Neuronal stem cell (in vitro differentiated cells): Measurements from ENCODE around the gene CHRM2.

Experiments
- DNase-seq: peaks from one replicate; pipeline ENCODE4 v3.0.0-alpha.2; 2013; ENCODE audit warnings: low spot score
- H2AFZ ChIP-seq: one replicate; pipeline ENCODE4 v1.6.1; 2013; ENCODE audit warnings: mild to moderate bottlenecking, low read length, inconsistent platforms
- H2AK5ac ChIP-seq: 2 replicates; pipeline ENCODE4 v1.6.1; 2013; ENCODE audit warnings: low read depth, mild to moderate bottlenecking, inconsistent platforms, low read length, moderate library complexity, mixed read lengths
- H2BK120ac ChIP-seq: 2 replicates; pipeline ENCODE4 v1.6.1; 2013; ENCODE audit warnings: low read depth, mild to moderate bottlenecking, inconsistent platforms, low read length, moderate library complexity, mixed read lengths
- H2BK12ac ChIP-seq: one replicate; pipeline ENCODE4 v1.6.1; 2013; ENCODE audit warnings: low read length, inconsistent platforms
- H2BK15ac ChIP-seq: 2 replicates; pipeline ENCODE4 v1.6.1; 2013; ENCODE audit warnings: mild to moderate bottlenecking, low read length, inconsistent platforms, mixed read lengths
- H2BK5ac ChIP-seq: one replicate; pipeline ENCODE4 v1.6.1; 2013; ENCODE audit warnings: inconsistent platforms, mild to moderate bottlenecking, low read length, moderate library complexity
- H3K14ac ChIP-seq: one replicate; pipeline ENCODE4 v1.6.1; 2013; ENCODE audit warnings: low read length, inconsistent platforms
- H3K18ac ChIP-seq: 2 replicates; pipeline ENCODE4 v1.6.1; 2013; ENCODE audit warnings: low read length, inconsistent platforms
- H3K23ac ChIP-seq: 2 replicates; pipeline ENCODE4 v1.6.1; 2013; ENCODE audit warnings: low read depth, mild to moderate bottlenecking, mixed read lengths, low read length, inconsistent platforms; ENCODE audit not compliant: poor library complexity
- H3K27ac ChIP-seq: replicated peaks from 3 replicates; pipeline ENCODE4 v1.5.1; 2013; ENCODE audit warnings: low read length, inconsistent platforms
- H3K27me3 ChIP-seq, 3 experiments: 2 replicates each; pipeline ENCODE4 v1.6.1; 2013; ENCODE audit warnings: low read length in 3 of 3, mild to moderate bottlenecking in 2 of 3, inconsistent platforms in 1 of 3, low read depth in 1 of 3, mixed read lengths in 1 of 3, moderate library complexity in 1 of 3; ENCODE audit not compliant: control insufficient read depth in 3 of 3, insufficient read depth in 3 of 3
- H3K36me3 ChIP-seq, 2 donors: replicated peaks in 1 of 2; 2 replicates each; pipeline ENCODE4 v1.6.1; 2013; ENCODE audit warnings: low read length in 2 of 2; ENCODE audit not compliant: control insufficient read depth in 2 of 2, insufficient read depth in 2 of 2
- H3K4ac ChIP-seq: 2 replicates; pipeline ENCODE4 v1.6.1; 2013; ENCODE audit warnings: inconsistent platforms, mild to moderate bottlenecking, low read length, moderate library complexity
- H3K4me1 ChIP-seq, 2 donors: 1 replicate in 1 of 2; 2 replicates in 1 of 2; pipeline ENCODE4 v1.6.1; 2013; ENCODE audit warnings: low read length in 2 of 2, low read depth in 1 of 2; ENCODE audit not compliant: control insufficient read depth in 2 of 2, insufficient read depth in 1 of 2
- H3K4me2 ChIP-seq: one replicate; pipeline ENCODE4 v1.6.1; 2013; ENCODE audit warnings: mild to moderate bottlenecking, low read length, inconsistent platforms; ENCODE audit not compliant: insufficient read depth, poor library complexity, severe bottlenecking
- H3K4me3 ChIP-seq, 2 donors: 2 replicates each; pipeline ENCODE4 v1.5.1; 2013; ENCODE audit warnings: low read length in 2 of 2, mild to moderate bottlenecking in 2 of 2, inconsistent platforms in 1 of 2, moderate library complexity in 1 of 2
- H3K79me1 ChIP-seq: one replicate; pipeline ENCODE4 v1.6.1; 2013; ENCODE audit warnings: low read depth, mild to moderate bottlenecking, inconsistent platforms, low read length, moderate library complexity
- H3K9ac ChIP-seq: one replicate; pipeline ENCODE4 v1.6.1; 2013; ENCODE audit warnings: mild to moderate bottlenecking, low read depth, low read length, inconsistent platforms; ENCODE audit not compliant: poor library complexity
- H3K9me3 ChIP-seq, 2 donors: replicated peaks in 1 of 2; 2 replicates each; pipeline versions ENCODE3 to v1.6.1; 2013; ENCODE audit warnings: low read length in 2 of 2, mild to moderate bottlenecking in 2 of 2, inconsistent platforms in 1 of 2, low read depth in 1 of 2, mixed read lengths in 1 of 2, moderate library complexity in 1 of 2; ENCODE audit not compliant: control insufficient read depth in 2 of 2, insufficient read depth in 1 of 2
- H4K8ac ChIP-seq: one replicate; pipeline ENCODE4 v1.6.1; 2013; ENCODE audit warnings: low read depth, mild to moderate bottlenecking, inconsistent platforms, low read length, moderate library complexity
- H4K91ac ChIP-seq: one replicate; pipeline ENCODE4 v1.6.1; 2013; ENCODE audit warnings: low read length, low read depth, mild to moderate bottlenecking, inconsistent platforms; ENCODE audit not compliant: poor library complexity
- WGBS, 2 donors: extraction: QIAGEN DNeasy Blood & Tissue Kit; methylation state at CpG; one replicate each; pipeline ENCODE4 v1.1.7; 2013; ENCODE audit warnings: missing lambda C conversion rate in 2 of 2, mixed read lengths in 1 of 2; ENCODE audit not compliant: insufficient read length in 2 of 2, insufficient replicate concordance in 1 of 2; ENCODE audit errors: extremely low coverage in 2 of 2; 5-methylcytosine and 5-hydroxymethylcytosine counted together

CHRM2 gene

GRCh38 chr7:136940122-136940521, 71.7 kb downstream of the CHRM2 start:
- H3K36me3 ChIP-seq = no peaks in the 10 kb centered on the region
- no CpG with 5 or more reads among the region's 4 CpGs for WGBS, 2 donors
- H3K9ac ChIP-seq = no peak overlapping the region
- H3K27me3 ChIP-seq = no peaks in the 10 kb centered on the region
- H3K18ac ChIP-seq = no peak overlapping the region
- H3K4me3 ChIP-seq = no peak overlapping the region
- no peak overlapping the region for H3K14ac ChIP-seq
- H2BK15ac ChIP-seq = no peak overlapping the region
- no peak overlapping the region for H4K91ac ChIP-seq
- H3K79me1 ChIP-seq = no peaks in the 10 kb centered on the region
- H2BK5ac ChIP-seq = no peak overlapping the region
- no peak overlapping the region for H2BK12ac ChIP-seq
- H2AK5ac ChIP-seq = no peak overlapping the region
- no peak overlapping the region for H3K4ac ChIP-seq
- DNase-seq = no peak
- no peaks in the 10 kb centered on the region for H3K9me3 ChIP-seq
- H3K4me1 ChIP-seq = peaks cover 5 to 6% of the 10 kb centered on the region in 2 donors
- no peak overlapping the region for H4K8ac ChIP-seq
- no peak overlapping the region for H3K4me2 ChIP-seq
- no peak overlapping the region for H3K23ac ChIP-seq
- H2BK120ac ChIP-seq = no peak overlapping the region
- no peak overlapping the region for H3K27ac ChIP-seq
- no peak overlapping the region for H2AFZ ChIP-seq

- Histone ChIP-seq H3K27me3 (no peaks in the 10 kb centered on the region), H3K79me1 (no peaks in the 10 kb centered on the region)
- WGBS, 2 donors = no CpG with 5 or more reads among the region's 1 CpG
Observed at GRCh38 chr7:136940917-136941316, 72.5 kb downstream of the CHRM2 start.

GRCh38 chr7:136941816-136942215, 73.4 kb downstream of the CHRM2 start:
- Histone ChIP-seq H2BK12ac (no peak overlapping the region), H3K9ac (no peak overlapping the region), H3K18ac (no peak overlapping the region), H3K79me1 (no peaks in the 10 kb centered on the region), H2BK5ac (no peak overlapping the region), H4K8ac (no peak overlapping the region), H3K4me3 (no peak overlapping the region), H3K4ac (no peak overlapping the region), H3K27ac (no peak overlapping the region), H3K23ac (no peak overlapping the region), H3K4me1 (peaks cover 5 to 6% of the 10 kb centered on the region in 2 donors), H3K36me3 (no peaks in the 10 kb centered on the region), H2BK120ac (no peak overlapping the region), H3K4me2 (no peak overlapping the region), H4K91ac (no peak overlapping the region), H3K27me3 (no peaks in the 10 kb centered on the region), H3K9me3 (no peaks in the 10 kb centered on the region), H2AFZ (no peak overlapping the region), H3K14ac (no peak overlapping the region), H2AK5ac (no peak overlapping the region), H2BK15ac (no peak overlapping the region)
- no CpG with 5 or more reads among the region's 1 CpG for WGBS, 2 donors
- no peak for DNase-seq

More at GRCh38 chr7:136940917-136941316, 72.5 kb downstream of the CHRM2 start:
- no peak overlapping the region for H3K4ac ChIP-seq
- DNase-seq = no peak
- no peak overlapping the region for H2AK5ac ChIP-seq
- no peak overlapping the region for H2BK12ac ChIP-seq
- H3K9me3 ChIP-seq = no peaks in the 10 kb centered on the region
- H3K18ac ChIP-seq = no peak overlapping the region
- H2BK120ac ChIP-seq = no peak overlapping the region
- H3K4me3 ChIP-seq = no peak overlapping the region
- H4K91ac ChIP-seq = no peak overlapping the region
- H3K4me2 ChIP-seq = no peak overlapping the region
- H3K4me1 ChIP-seq = peaks cover 5 to 6% of the 10 kb centered on the region in 2 donors
- no peak overlapping the region for H2BK5ac ChIP-seq
- no peak overlapping the region for H3K23ac ChIP-seq
- H3K14ac ChIP-seq = no peak overlapping the region
- no peak overlapping the region for H3K27ac ChIP-seq
- no peak overlapping the region for H2BK15ac ChIP-seq
- H4K8ac ChIP-seq = no peak overlapping the region
- no peak overlapping the region for H3K9ac ChIP-seq
- no peak overlapping the region for H2AFZ ChIP-seq
- no peaks in the 10 kb centered on the region for H3K36me3 ChIP-seq

GRCh38 chr7:136942401-136942800, 73.9 kb downstream of the CHRM2 start:
- Histone ChIP-seq H2BK15ac (no peak overlapping the region), H3K79me1 (no peaks in the 10 kb centered on the region), H3K9me3 (no peaks in the 10 kb centered on the region), H3K9ac (no peak overlapping the region), H3K4me2 (no peak overlapping the region), H3K4me3 (no peak overlapping the region), H3K18ac (no peak overlapping the region), H3K27ac (no peak overlapping the region), H2BK120ac (no peak overlapping the region), H2AK5ac (no peak overlapping the region), H3K4me1 (peaks cover 5 to 6% of the 10 kb centered on the region in 2 donors), H3K14ac (no peak overlapping the region), H2BK5ac (no peak overlapping the region), H3K4ac (no peak overlapping the region), H3K23ac (no peak overlapping the region), H3K36me3 (no peaks in the 10 kb centered on the region), H4K91ac (no peak overlapping the region), H3K27me3 (no peaks in the 10 kb centered on the region), H2BK12ac (no peak overlapping the region), H4K8ac (no peak overlapping the region), H2AFZ (no peak overlapping the region)
- DNase-seq = no peak
